K562 (cell line): ENCODE data around the gene BICD1. TPM values are rescaled to one million over a fixed set of nuclear protein-coding genes. Genes with fewer than 3 reads are reported as not detected.

Experiments used
- ATAC-seq: fragments of 200-7000 bp; cut with Tn5 transposase; 3 replicates; pipeline ENCODE4 v1.9.1; 2020; ENCODE audit warnings: moderate library complexity
- BruUV-seq: library from RNA; stranded (reverse); fragments of 400-500 nt; replicated peaks from 2 replicates; lab custom pipeline; 2021; lab: Mats Ljungman, UMichigan
- CTCF ChIA-PET: fragments of 300-600 bp; formaldehyde crosslinking; extraction: SDS; loops from one replicate; lab custom pipeline; 2021; ENCODE audit warnings: low intra/inter-chr PET ratio; lab: Yijun Ruan, JAX
- POLR2A ChIA-PET: fragments of 300-600, 350-650 bp; sonication (Branson Sonifier 250); formaldehyde crosslinking; extraction: SDS; loops from one replicate; lab custom pipeline; 2021; ENCODE audit warnings: antibody characterized with exemption, inconsistent platforms; lab: Yijun Ruan, JAX
- DNase-seq, 4 experiments: peaks; one replicate each; pipeline versions ENCODE4 v3.0.0 to v3.0.0-alpha.2; 2011 to 2018; ENCODE audit warnings: low spot score in 3 of 4, mixed read lengths in 3 of 4; ENCODE audit errors: extremely low read depth in 1 of 4
- FAIRE-seq: peaks from 2 replicates; lab custom pipeline; 2011; peaks lifted over from hg19 to GRCh38; lab: Jason Lieb, UNC
- H2AFZ ChIP-seq: 2 replicates; pipeline ENCODE4 v1.6.0; 2011; ENCODE audit warnings: low read depth, low read length, control low read depth, inconsistent platforms
- H3K27ac ChIP-seq: fragments of 200-600 bp; 3 replicates; pipeline ENCODE4 v1.8.0; 2011; ENCODE audit warnings: low read depth, mild to moderate bottlenecking, control low read depth, inconsistent platforms, low read length, moderate library complexity, mixed read lengths; ENCODE audit errors: extremely low read depth
- H3K27me3 ChIP-seq, 2 experiments: fragments of 300-600 bp in 1 of 2; 2 replicates in 1 of 2; 3 replicates in 1 of 2; pipeline versions ENCODE4 v1.6.0 to v1.8.0; 2011; ENCODE audit warnings: inconsistent platforms in 2 of 2, low read length in 2 of 2, mild to moderate bottlenecking in 1 of 2, mixed read lengths in 1 of 2, moderate library complexity in 1 of 2; ENCODE audit not compliant: control insufficient read depth in 2 of 2, insufficient read depth in 2 of 2
- H3K36me3 ChIP-seq: fragments of 300-600 bp; 3 replicates; pipeline ENCODE4 v1.8.0; 2011; ENCODE audit warnings: mild to moderate bottlenecking, low read length, inconsistent platforms; ENCODE audit not compliant: control insufficient read depth, insufficient read depth
- H3K4me1 ChIP-seq, 2 experiments: fragments of 200-600 bp in 1 of 2; replicated peaks in 1 of 2; 2 replicates in 1 of 2; 3 replicates in 1 of 2; pipeline versions ENCODE4 v1.5.1 to v1.8.0; 2011; ENCODE audit warnings: inconsistent platforms in 2 of 2, low read length in 2 of 2, mild to moderate bottlenecking in 1 of 2, mixed read lengths in 1 of 2, moderate library complexity in 1 of 2; ENCODE audit not compliant: control insufficient read depth in 2 of 2, insufficient read depth in 2 of 2
- H3K4me2 ChIP-seq: 2 replicates; pipeline ENCODE4 v1.6.1; 2011; ENCODE audit warnings: low read length, control low read depth, inconsistent platforms, mixed read lengths; ENCODE audit not compliant: insufficient read depth
- H3K4me3 ChIP-seq: fragments of 200-600 bp; sonication (generic), shearing (Covaris generic); 2 replicates; pipeline ENCODE4 v1.5.1; 2016; ENCODE audit warnings: control low read depth, inconsistent platforms
- H3K79me2 ChIP-seq: fragments of 200-600 bp; 3 replicates; pipeline ENCODE4 v1.8.0; 2011; ENCODE audit warnings: low read length, inconsistent platforms; ENCODE audit not compliant: control insufficient read depth, insufficient read depth
- H3K9ac ChIP-seq, 2 experiments: 2 replicates each; pipeline versions ENCODE4 v1.6.0 to v1.6.1; 2011; ENCODE audit warnings: low read depth in 2 of 2, low read length in 2 of 2, control low read depth in 1 of 2, inconsistent platforms in 1 of 2, mild to moderate bottlenecking in 1 of 2, mixed read lengths in 1 of 2; ENCODE audit not compliant: insufficient read depth in 1 of 2
- H3K9me1 ChIP-seq: one replicate; pipeline ENCODE4 v1.6.0; 2011; ENCODE audit warnings: inconsistent platforms, mild to moderate bottlenecking, low read length, moderate library complexity; ENCODE audit not compliant: control insufficient read depth, insufficient read depth
- H3K9me3 ChIP-seq: replicated peaks from 2 replicates; pipeline ENCODE4 v1.5.1; 2011; ENCODE audit warnings: low read depth, low read length, inconsistent platforms; ENCODE audit not compliant: control insufficient read depth, insufficient read depth
- H4K20me1 ChIP-seq: replicated peaks from 2 replicates; pipeline ENCODE4 v1.6.1; 2011; ENCODE audit warnings: low read length, inconsistent platforms, mixed read lengths; ENCODE audit not compliant: control insufficient read depth, insufficient read depth
- KAT7 ChIP-seq: sonication (generic); formaldehyde crosslinking; IDR thresholded peaks from 2 replicates; pipeline ENCODE4 v1.8.0; 2022; ENCODE audit warnings: missing genetic modification reagents, mild to moderate bottlenecking, borderline replicate concordance
- SAP30 ChIP-seq: fragments of 200-600 bp; sonication (generic); IDR thresholded peaks from 2 replicates; pipeline ENCODE4 v1.6.1; 2012; ENCODE audit warnings: borderline replicate concordance, low read depth, mild to moderate bottlenecking, moderate library complexity, low read length, control low read depth, inconsistent platforms; ENCODE audit not compliant: insufficient read depth, poor library complexity, severe bottlenecking
- SREBF1 ChIP-seq: fragments of 150-350 bp; IDR thresholded peaks from 2 replicates; pipeline ENCODE4 v1.6.1; 2014; ENCODE audit warnings: antibody characterized with exemption, low read depth, low read length, borderline replicate concordance
- ZBTB9 ChIP-seq: fragments of 450-650 bp; formaldehyde crosslinking; IDR thresholded peaks from 2 replicates; pipeline ENCODE4 v1.4.0; 2020; ENCODE audit warnings: mild to moderate bottlenecking, moderate library complexity
- ZNF764 ChIP-seq: fragments of 250-450 bp; sonication (Bioruptor Pico); IDR thresholded peaks from 2 replicates; pipeline ENCODE4 v1.4.0; 2020; ENCODE audit warnings: low read depth, mild to moderate bottlenecking, moderate library complexity
- WGBS: fragments of 100-300 bp; shearing (Covaris generic); methylation state at CpG from one replicate; pipeline ENCODE4 v1.1.6; 2016; ENCODE audit warnings: low coverage, mixed read lengths; ENCODE audit not compliant: insufficient coverage; ENCODE audit errors: missing lambda C conversion rate; 5-methylcytosine and 5-hydroxymethylcytosine counted together
- in situ Hi-C: fragments of 300-500 bp; cut with MboI; formaldehyde crosslinking; loops from 4 replicates; pipeline ENCODE4 v1.15.0; 2018; ENCODE audit warnings: inconsistent platforms, mixed read lengths
- intact Hi-C: fragments of 100-400 bp; cut with micrococcal nuclease; formaldehyde crosslinking; loops from 2 replicates; pipeline ENCODE4 v1.14.2; 2022
- polyA plus RNA-seq, 8 experiments: library from polyadenylated mRNA; depleted of rRNA in 4 of 8; stranded (reverse) in 5 of 8; unstranded in 3 of 8; fragments of >200 nt; fragmentation: Nextera tagmentation in 2 of 8; fragmentation: Illumina TruSeq in 1 of 8; extraction: Ambion mirVana in 2 of 8; extraction: Trizol in 1 of 8; gene quantifications; 2 replicates each; pipeline versions ENCODE4 v1.2.1 to v1.2.3, GENCODE V29; 2011 to 2014; ENCODE audit warnings: inconsistent platforms in 1 of 8, missing spikeins in 1 of 8
- total RNA-seq, 7 experiments: library from RNA; depleted of rRNA in 6 of 7; stranded (reverse); fragments of >200 nt in 6 of 7; fragmentation: Illumina TruSeq in 2 of 7; extraction: Trizol in 2 of 7; gene quantifications; 2 replicates each; pipeline versions ENCODE4 v1.2.1 to v1.2.3, GENCODE V29; 2011 to 2021; ENCODE audit warnings: low replicate concordance in 1 of 7

Gene BICD1
- total and polyA plus RNA-seq, 9 of the 15 experiments (the other 6 are each of a cell fraction or from before 2014, with no cell fraction given), result 3.5 to 21.1 (median 12.5) TPM

DNA sequence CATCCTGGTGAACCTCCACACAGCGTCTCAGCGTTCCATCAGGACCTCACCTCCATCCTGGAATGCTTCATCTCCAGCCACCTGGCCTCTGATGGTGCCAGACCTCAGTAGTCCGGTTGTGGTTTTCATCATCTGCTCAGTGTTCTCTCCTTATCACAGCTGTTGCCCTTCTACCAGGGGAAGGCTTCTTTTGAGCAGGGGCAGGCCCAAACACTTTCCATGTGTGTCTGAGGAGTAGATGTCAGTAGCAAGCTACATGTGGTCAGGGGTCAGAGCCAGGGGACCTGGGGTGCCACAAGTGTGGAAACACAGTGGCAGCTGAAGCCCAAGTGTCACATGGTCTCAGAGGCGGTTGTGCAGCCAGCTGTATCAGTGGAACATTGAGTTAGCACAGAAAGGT, 262.6 kb downstream of the BICD1 start:
- no peak overlapping the region for H3K27ac ChIP-seq
- DNase-seq (no peak), FAIRE-seq (no peak), ATAC-seq (no peak)
- no peak overlapping the region for H3K9ac ChIP-seq
- no peak overlapping the region for H3K4me2 ChIP-seq
- no peaks in the 10 kb centered on the region; a peak in 1 of 5 replicates for H3K27me3 ChIP-seq
- H3K9me3 ChIP-seq, result no peaks in the 10 kb centered on the region
- in situ Hi-C loops (loop anchor here (10.0 kb wide), 1 partner anchor 286 kb away; no protein-coding TSS in a partner anchor), intact Hi-C loops (loop anchor here (5.0 kb wide), 3 partner anchors 33 to 303 kb away; no protein-coding TSS in a partner anchor)
- POLR2A ChIA-PET, result interaction anchor here (0.9 to 1.2 kb wide), 2 partner anchors 10 to 386 kb away, joined by 3 read pairs; no protein-coding TSS in a partner anchor
- CTCF ChIA-PET, result no interaction called here
- no peaks in the 10 kb centered on the region for H3K36me3 ChIP-seq
- no peak overlapping the region for H3K4me3 ChIP-seq
- no peak overlapping the region for H2AFZ ChIP-seq
- no peaks in the 10 kb centered on the region for H3K79me2 ChIP-seq
- 5% methylated on average over 4 of the region's 4 CpGs for WGBS
- H3K9me1 ChIP-seq, result no peaks in the 10 kb centered on the region
- no peaks in the 10 kb centered on the region for H3K4me1 ChIP-seq
- no TSS peak for BruUV-seq
- no peak for TF ChIP-seq KAT7
- no peak for TF ChIP-seq SREBF1
- TF ChIP-seq SAP30, result no peak
- no peak for TF ChIP-seq ZNF764 (CRISPR knock-in tag)
- TF ChIP-seq ZBTB9, result no peak
- H4K20me1 ChIP-seq, result no peaks in the 10 kb centered on the region
